MM.1S (cell line): Measurements from ENCODE around the gene TMEM245.

Experiments
- EZH2 ChIP-seq: fragments of 300-600 bp; sonication (generic); optimal IDR thresholded peaks from 2 replicates; pipeline ENCODE3; 2017; ENCODE audit warnings: low read depth, mild to moderate bottlenecking, antibody characterized with exemption, low read length, mixed read lengths
- TF ChIP-seq, protein P1 (sequence below): fragments of 300-600 bp; sonication (generic); IDR thresholded peaks from 2 replicates; pipeline ENCODE4 v1.5.1; 2016; ENCODE audit warnings: antibody characterized with exemption, low read length, mixed read lengths

DNA sequence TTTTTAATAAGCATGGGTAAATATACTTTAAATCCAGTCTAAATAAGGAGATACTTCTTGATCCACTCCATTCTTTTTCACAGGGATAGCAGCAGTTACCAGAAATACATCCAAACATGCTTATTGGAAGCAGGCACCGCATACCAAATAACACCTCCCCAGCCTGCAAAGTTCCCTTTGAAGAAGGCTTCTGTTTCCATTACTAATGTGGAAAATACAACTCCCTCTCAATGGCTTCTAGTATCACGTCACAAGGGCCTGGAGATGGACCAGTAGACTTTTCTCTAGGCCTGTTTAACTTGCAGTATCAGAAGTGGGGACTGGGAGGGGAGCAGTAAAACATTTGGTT is 20.8 kb downstream of the TMEM245 start:
- TF ChIP-seq, protein P1, sequence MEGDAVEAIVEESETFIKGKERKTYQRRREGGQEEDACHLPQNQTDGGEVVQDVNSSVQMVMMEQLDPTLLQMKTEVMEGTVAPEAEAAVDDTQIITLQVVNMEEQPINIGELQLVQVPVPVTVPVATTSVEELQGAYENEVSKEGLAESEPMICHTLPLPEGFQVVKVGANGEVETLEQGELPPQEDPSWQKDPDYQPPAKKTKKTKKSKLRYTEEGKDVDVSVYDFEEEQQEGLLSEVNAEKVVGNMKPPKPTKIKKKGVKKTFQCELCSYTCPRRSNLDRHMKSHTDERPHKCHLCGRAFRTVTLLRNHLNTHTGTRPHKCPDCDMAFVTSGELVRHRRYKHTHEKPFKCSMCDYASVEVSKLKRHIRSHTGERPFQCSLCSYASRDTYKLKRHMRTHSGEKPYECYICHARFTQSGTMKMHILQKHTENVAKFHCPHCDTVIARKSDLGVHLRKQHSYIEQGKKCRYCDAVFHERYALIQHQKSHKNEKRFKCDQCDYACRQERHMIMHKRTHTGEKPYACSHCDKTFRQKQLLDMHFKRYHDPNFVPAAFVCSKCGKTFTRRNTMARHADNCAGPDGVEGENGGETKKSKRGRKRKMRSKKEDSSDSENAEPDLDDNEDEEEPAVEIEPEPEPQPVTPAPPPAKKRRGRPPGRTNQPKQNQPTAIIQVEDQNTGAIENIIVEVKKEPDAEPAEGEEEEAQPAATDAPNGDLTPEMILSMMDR = no peak
- no peak for TF ChIP-seq EZH2
